ENCODE data around the gene ATG7.
A peak's percentile ranks its signal among the peaks of the same experiment; 100 is the strongest.
"Not testable (repeated sequence)": the region's sequence is repeated elsewhere in the genome, so short reads cannot be mapped to it uniquely, and the experiment has no call there.

ATG7 gene

GRCh38 chr3:11251807-11252176, 20.4 kb upstream of the ATG7 start:
- H3K4me3 ChIP-seq (ENCODE audit: low read depth, low read length): no peak overlapping the region
- no peak for TF ChIP-seq CTCF (IDR thresholded peaks at IDR 0.05; ENCODE audit: borderline replicate concordance, insufficient read depth, low read depth, low read length)

- no peak overlapping the region for H3K4me3 ChIP-seq (ENCODE audit: low read depth, low read length)
- no peak for TF ChIP-seq CTCF (IDR thresholded peaks at IDR 0.05; ENCODE audit: borderline replicate concordance, insufficient read depth, low read depth, low read length)
Measured at GRCh38 chr3:11254876-11255275, 17.3 kb upstream of the ATG7 start.

- H3K4me3 ChIP-seq (ENCODE audit: low read depth, low read length): not testable (repeated sequence)
Measured at GRCh38 chr3:11255537-11255936, 16.7 kb upstream of the ATG7 start.

GRCh38 chr3:11258958-11259357, 13.2 kb upstream of the ATG7 start:
- no peak for TF ChIP-seq CTCF (IDR thresholded peaks at IDR 0.05; ENCODE audit: borderline replicate concordance, insufficient read depth, low read depth, low read length)
- no peak overlapping the region for H3K4me3 ChIP-seq (ENCODE audit: low read depth, low read length)

GRCh38 chr3:11260460-11260859, 11.7 kb upstream of the ATG7 start:
- H3K4me3 ChIP-seq (ENCODE audit: low read depth, low read length): no peak overlapping the region
- TF ChIP-seq CTCF (IDR thresholded peaks at IDR 0.05; ENCODE audit: borderline replicate concordance, insufficient read depth, low read depth, low read length): no peak

GRCh38 chr3:11269007-11269406, 3.2 kb upstream of the ATG7 start:
- TF ChIP-seq CTCF (IDR thresholded peaks at IDR 0.05; ENCODE audit: borderline replicate concordance, insufficient read depth, low read depth, low read length): no peak
- no peak overlapping the region for H3K4me3 ChIP-seq (ENCODE audit: low read depth, low read length)

GRCh38 chr3:11272906-11273574, 843 bp downstream of the ATG7 start:
- no peak for TF ChIP-seq CTCF (IDR thresholded peaks at IDR 0.05; ENCODE audit: borderline replicate concordance, insufficient read depth, low read depth, low read length)
- H3K4me3 ChIP-seq (ENCODE audit: low read depth, low read length): peak overlapping the region; percentile 82

GRCh38 chr3:11273891-11274291, 1.7 kb downstream of the ATG7 start:
- no peak overlapping the region for H3K4me3 ChIP-seq (ENCODE audit: low read depth, low read length)
- TF ChIP-seq CTCF (IDR thresholded peaks at IDR 0.05; ENCODE audit: borderline replicate concordance, insufficient read depth, low read depth, low read length): no peak
